GM23338 (cell line): ENCODE measurements around the gene PRR18.

Experiments used
- CREB1 ChIP-seq: fragments of 250-450 bp; sonication (Bioruptor Pico); IDR thresholded peaks from 2 replicates; pipeline ENCODE4 v1.5.0; 2020; ENCODE audit warnings: low read depth, mild to moderate bottlenecking, moderate library complexity
- CTCF ChIP-seq, 2 experiments: fragments of 200-600 bp in 1 of 2; sonication (generic) in 1 of 2; conservative IDR thresholded peaks; 2 replicates each; pipeline versions ENCODE4 v1.5.1 to v1.6.1; 2016 to 2017; ENCODE audit warnings: antibody characterized with exemption in 2 of 2, low read depth in 2 of 2, mild to moderate bottlenecking in 2 of 2, moderate library complexity in 1 of 2
- EZH2 ChIP-seq: fragments of 200-600 bp; sonication (generic); IDR thresholded peaks from one replicate; pipeline ENCODE4 v1.8.0; 2017; ENCODE audit warnings: antibody characterized with exemption, mild to moderate bottlenecking, low read depth; ENCODE audit not compliant: unreplicated experiment
- EZH2phosphoT487 ChIP-seq: fragments of 200-600 bp; sonication (generic); IDR thresholded peaks from one replicate; pipeline ENCODE4 v1.8.1; 2018; ENCODE audit warnings: antibody characterized with exemption; ENCODE audit not compliant: unreplicated experiment
- JUNB ChIP-seq: IDR thresholded peaks from one replicate; pipeline ENCODE4 v1.6.1; 2016; ENCODE audit warnings: antibody characterized with exemption; ENCODE audit not compliant: unreplicated experiment
- NANOG ChIP-seq: IDR thresholded peaks from 2 replicates; pipeline ENCODE4 v1.6.1; 2016; ENCODE audit warnings: antibody characterized with exemption, borderline replicate concordance
- POLR2AphosphoS5 ChIP-seq: IDR thresholded peaks from 2 replicates; pipeline ENCODE4 v1.6.1; 2016; ENCODE audit warnings: antibody characterized with exemption, low read depth
- REST ChIP-seq: IDR thresholded peaks from one replicate; pipeline ENCODE4 v1.6.1; 2018; ENCODE audit warnings: antibody characterized with exemption; ENCODE audit not compliant: unreplicated experiment
- STAT1 ChIP-seq: IDR thresholded peaks from one replicate; pipeline ENCODE4 v1.6.1; 2016; ENCODE audit warnings: antibody characterized with exemption; ENCODE audit not compliant: unreplicated experiment
- ZNF331 ChIP-seq: fragments of 250-450 bp; sonication (Bioruptor Pico); IDR thresholded peaks from 2 replicates; pipeline ENCODE4 v1.5.0; 2020; ENCODE audit warnings: low read depth, mild to moderate bottlenecking, moderate library complexity

- TF ChIP-seq POLR2AphosphoS5, result no peak
- no peak for TF ChIP-seq CTCF (conservative IDR thresholded peaks at IDR 0.05; ENCODE audit: low read depth in 2 of 2)
- no peak for TF ChIP-seq EZH2phosphoT487
- TF ChIP-seq EZH2, result no peak
- no peak for TF ChIP-seq NANOG
- TF ChIP-seq REST, result no peak
- TF ChIP-seq CREB1 (CRISPR knock-in tag), result no peak
- no peak for TF ChIP-seq ZNF331 (CRISPR knock-in tag)
- no peak for TF ChIP-seq STAT1
- no peak for TF ChIP-seq JUNB
These were observed 28.9 kb downstream of the PRR18 start for GRCh38 chr6:166279393-166279679.
